Neural cell (in vitro differentiated cells): ENCODE measurements around the gene PCMTD2. TPM values are rescaled to one million over a fixed set of nuclear protein-coding genes. Genes with fewer than 3 reads are reported as not detected.

Experiments
- H2AFZ ChIP-seq: fragments of 200-600, 300-800 bp; sonication (generic), shearing (Covaris generic); 2 replicates; pipeline ENCODE4 v1.6.0; 2014; ENCODE audit warnings: low read depth, mild to moderate bottlenecking, antibody characterized with exemption, low read length, moderate library complexity
- H3F3A ChIP-seq: fragments of 200-600 bp; shearing (Covaris generic); 2 replicates; pipeline ENCODE4 v1.6.1; 2016; ENCODE audit warnings: mild to moderate bottlenecking, moderate library complexity, mixed read lengths, antibody characterized with exemption, low read length; ENCODE audit not compliant: insufficient read depth, poor library complexity, severe bottlenecking
- H3K27ac ChIP-seq: fragments of 200-600, 300-800 bp; sonication (generic), shearing (Covaris generic); 2 replicates; pipeline ENCODE4 v1.5.1; 2014; ENCODE audit warnings: mild to moderate bottlenecking, low read length, moderate library complexity
- H3K27me3 ChIP-seq: fragments of 300-800, 200-600 bp; sonication (generic), shearing (Covaris generic); 2 replicates; pipeline ENCODE4 v1.6.0; 2014; ENCODE audit warnings: mild to moderate bottlenecking, low read depth, low read length, moderate library complexity; ENCODE audit not compliant: insufficient read depth
- H3K36me3 ChIP-seq: fragments of 300-800, 200-600 bp; sonication (generic), shearing (Covaris generic); 2 replicates; pipeline ENCODE4 v1.5.1; 2014; ENCODE audit warnings: mild to moderate bottlenecking, antibody characterized with exemption, low read length, moderate library complexity; ENCODE audit not compliant: insufficient read depth
- H3K4me2 ChIP-seq: fragments of 300-800, 200-600 bp; sonication (generic), shearing (Covaris generic); 2 replicates; pipeline ENCODE4 v1.6.0; 2014; ENCODE audit warnings: mild to moderate bottlenecking, low read length
- H3K4me3 ChIP-seq: fragments of 300-800, 200-600 bp; sonication (generic), shearing (Covaris generic); 2 replicates; pipeline ENCODE4 v1.5.1; 2014; ENCODE audit warnings: mild to moderate bottlenecking, low read length, moderate library complexity
- H3K79me2 ChIP-seq: fragments of 200-600 bp; shearing (Covaris generic); replicated peaks from 2 replicates; pipeline ENCODE4 v1.6.0; 2014; ENCODE audit warnings: mild to moderate bottlenecking, low read length, moderate library complexity; ENCODE audit not compliant: insufficient read depth
- H3K9ac ChIP-seq: fragments of 300-800, 200-600 bp; sonication (generic), shearing (Covaris generic); 2 replicates; pipeline ENCODE4 v1.6.1; 2016; ENCODE audit warnings: mild to moderate bottlenecking, low read length, mixed read lengths
- H3K9me2 ChIP-seq: fragments of 200-600 bp; shearing (Covaris generic); 2 replicates; pipeline ENCODE4 v1.6.1; 2016; ENCODE audit warnings: mild to moderate bottlenecking, low read length, mixed read lengths; ENCODE audit not compliant: insufficient read depth
- H3K9me3 ChIP-seq: fragments of 200-600, 300-800 bp; sonication (generic), shearing (Covaris generic); 2 replicates; pipeline ENCODE4 v1.6.1; 2016; ENCODE audit warnings: mild to moderate bottlenecking, mixed run types, low read length, moderate library complexity, mixed read lengths
- H4K20me1 ChIP-seq: fragments of 200-600 bp; shearing (Covaris generic); 2 replicates; pipeline ENCODE4 v1.6.1; 2016; ENCODE audit warnings: mild to moderate bottlenecking, mixed run types; ENCODE audit not compliant: insufficient read depth
- EP300 ChIP-seq: fragments of 450-650 bp; conservative IDR thresholded peaks from 2 replicates; pipeline ENCODE4 v1.6.1; 2014; ENCODE audit warnings: antibody characterized with exemption, mild to moderate bottlenecking, moderate library complexity; ENCODE audit not compliant: poor library complexity, severe bottlenecking
- EZH2 ChIP-seq: fragments of 200-600, 300-800 bp; shearing (Covaris generic), sonication (generic); IDR thresholded peaks from 2 replicates; pipeline ENCODE4 v1.6.1; 2014; ENCODE audit warnings: antibody characterized with exemption, low read length, borderline replicate concordance, mild to moderate bottlenecking; ENCODE audit not compliant: insufficient read depth, poor library complexity, severe bottlenecking
- MXI1 ChIP-seq: fragments of 450-650 bp; conservative IDR thresholded peaks from 2 replicates; pipeline ENCODE4 v1.6.1; 2014; ENCODE audit warnings: antibody characterized with exemption, mild to moderate bottlenecking; ENCODE audit not compliant: poor library complexity, severe bottlenecking
- POLR2AphosphoS5 ChIP-seq: IDR thresholded peaks from 2 replicates; pipeline ENCODE4 v1.6.1; 2012
- RAD21 ChIP-seq: fragments of 450-650 bp; conservative IDR thresholded peaks from 2 replicates; pipeline ENCODE4 v1.6.1; 2014; ENCODE audit warnings: antibody characterized with exemption, mild to moderate bottlenecking, moderate library complexity
- SMC3 ChIP-seq: fragments of 450-650 bp; conservative IDR thresholded peaks from 2 replicates; pipeline ENCODE4 v1.6.1; 2014; ENCODE audit warnings: antibody characterized with exemption, mild to moderate bottlenecking, moderate library complexity; ENCODE audit not compliant: poor library complexity
- TAF1 ChIP-seq: IDR thresholded peaks from 2 replicates; pipeline ENCODE4 v1.6.1; 2012; ENCODE audit warnings: low read depth
- polyA plus RNA-seq: library from polyadenylated mRNA; depleted of rRNA; stranded (reverse); fragments of >200 nt; gene quantifications from 2 replicates; pipeline ENCODE4 v1.2.3, GENCODE V29; 2014
- TF ChIP-seq, protein P1 (sequence below): IDR thresholded peaks from 2 replicates; pipeline ENCODE4 v1.6.1; 2012; ENCODE audit warnings: borderline replicate concordance
- TF ChIP-seq, protein P2 (sequence below): fragments of 450-650 bp; IDR thresholded peaks from 2 replicates; pipeline ENCODE4 v1.5.1; 2014; ENCODE audit warnings: antibody characterized with exemption, mild to moderate bottlenecking, moderate library complexity; ENCODE audit not compliant: poor library complexity, severe bottlenecking

PCMTD2 gene
- polyA plus RNA-seq, 1 donor from 2014 or later, result 270 TPM

DNA sequence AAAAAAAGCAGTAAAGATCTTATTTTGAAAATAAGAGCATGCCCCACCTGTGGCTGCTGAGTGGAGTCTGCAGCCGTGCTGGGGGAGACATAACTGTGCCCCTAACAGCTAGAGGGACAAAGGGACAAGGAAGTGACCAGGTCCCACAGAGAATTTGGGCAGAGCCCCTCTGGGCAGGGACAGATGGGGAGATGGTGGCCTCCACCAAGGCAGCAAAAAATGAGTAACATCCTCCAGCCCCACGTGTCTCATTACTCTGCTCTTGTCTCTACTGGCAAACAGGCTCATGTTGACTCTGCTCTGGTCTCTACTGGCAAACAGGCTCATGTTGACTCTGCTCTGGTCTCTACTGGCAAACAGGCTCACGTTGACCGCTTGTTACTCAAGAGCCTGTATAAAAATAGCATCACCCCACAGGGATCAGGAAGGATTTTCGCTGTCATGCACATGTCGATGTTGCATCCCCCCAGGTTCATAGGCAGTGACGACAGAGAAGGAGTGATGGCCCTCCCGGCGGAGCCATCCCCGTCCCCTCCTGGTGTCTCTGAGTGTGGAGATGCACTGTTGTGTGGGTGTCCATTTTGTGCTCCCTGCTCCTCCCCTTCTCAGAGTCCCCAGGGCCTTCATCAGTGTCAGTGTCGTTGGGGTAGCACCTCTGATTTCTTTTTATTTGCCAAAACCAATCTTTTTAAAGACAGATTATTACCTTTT is 17.3 kb upstream of the PCMTD2 start:
- Histone ChIP-seq H3K4me3 (no peak overlapping the region), H3K9ac (no peak overlapping the region), H3K9me3 (no peaks in the 10 kb centered on the region), H3K27me3 (no peaks in the 10 kb centered on the region), H3K36me3 (peaks cover 9% of the 10 kb centered on the region), H2AFZ (no peak overlapping the region), H3K79me2 (no peaks in the 10 kb centered on the region), H3K4me2 (no peak overlapping the region), H3F3A (no peaks in the 10 kb centered on the region), H3K9me2 (no peaks in the 10 kb centered on the region), H4K20me1 (no peaks in the 10 kb centered on the region), H3K27ac (no peak overlapping the region)
- TF ChIP-seq MXI1 (no peak), TAF1 (no peak), EZH2 (no peak), POLR2AphosphoS5 (no peak), SMC3 (no peak), EP300 (no peak), RAD21 (no peak)
- TF ChIP-seq, protein P1, sequence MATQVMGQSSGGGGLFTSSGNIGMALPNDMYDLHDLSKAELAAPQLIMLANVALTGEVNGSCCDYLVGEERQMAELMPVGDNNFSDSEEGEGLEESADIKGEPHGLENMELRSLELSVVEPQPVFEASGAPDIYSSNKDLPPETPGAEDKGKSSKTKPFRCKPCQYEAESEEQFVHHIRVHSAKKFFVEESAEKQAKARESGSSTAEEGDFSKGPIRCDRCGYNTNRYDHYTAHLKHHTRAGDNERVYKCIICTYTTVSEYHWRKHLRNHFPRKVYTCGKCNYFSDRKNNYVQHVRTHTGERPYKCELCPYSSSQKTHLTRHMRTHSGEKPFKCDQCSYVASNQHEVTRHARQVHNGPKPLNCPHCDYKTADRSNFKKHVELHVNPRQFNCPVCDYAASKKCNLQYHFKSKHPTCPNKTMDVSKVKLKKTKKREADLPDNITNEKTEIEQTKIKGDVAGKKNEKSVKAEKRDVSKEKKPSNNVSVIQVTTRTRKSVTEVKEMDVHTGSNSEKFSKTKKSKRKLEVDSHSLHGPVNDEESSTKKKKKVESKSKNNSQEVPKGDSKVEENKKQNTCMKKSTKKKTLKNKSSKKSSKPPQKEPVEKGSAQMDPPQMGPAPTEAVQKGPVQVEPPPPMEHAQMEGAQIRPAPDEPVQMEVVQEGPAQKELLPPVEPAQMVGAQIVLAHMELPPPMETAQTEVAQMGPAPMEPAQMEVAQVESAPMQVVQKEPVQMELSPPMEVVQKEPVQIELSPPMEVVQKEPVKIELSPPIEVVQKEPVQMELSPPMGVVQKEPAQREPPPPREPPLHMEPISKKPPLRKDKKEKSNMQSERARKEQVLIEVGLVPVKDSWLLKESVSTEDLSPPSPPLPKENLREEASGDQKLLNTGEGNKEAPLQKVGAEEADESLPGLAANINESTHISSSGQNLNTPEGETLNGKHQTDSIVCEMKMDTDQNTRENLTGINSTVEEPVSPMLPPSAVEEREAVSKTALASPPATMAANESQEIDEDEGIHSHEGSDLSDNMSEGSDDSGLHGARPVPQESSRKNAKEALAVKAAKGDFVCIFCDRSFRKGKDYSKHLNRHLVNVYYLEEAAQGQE, result no peak
- TF ChIP-seq, protein P2, sequence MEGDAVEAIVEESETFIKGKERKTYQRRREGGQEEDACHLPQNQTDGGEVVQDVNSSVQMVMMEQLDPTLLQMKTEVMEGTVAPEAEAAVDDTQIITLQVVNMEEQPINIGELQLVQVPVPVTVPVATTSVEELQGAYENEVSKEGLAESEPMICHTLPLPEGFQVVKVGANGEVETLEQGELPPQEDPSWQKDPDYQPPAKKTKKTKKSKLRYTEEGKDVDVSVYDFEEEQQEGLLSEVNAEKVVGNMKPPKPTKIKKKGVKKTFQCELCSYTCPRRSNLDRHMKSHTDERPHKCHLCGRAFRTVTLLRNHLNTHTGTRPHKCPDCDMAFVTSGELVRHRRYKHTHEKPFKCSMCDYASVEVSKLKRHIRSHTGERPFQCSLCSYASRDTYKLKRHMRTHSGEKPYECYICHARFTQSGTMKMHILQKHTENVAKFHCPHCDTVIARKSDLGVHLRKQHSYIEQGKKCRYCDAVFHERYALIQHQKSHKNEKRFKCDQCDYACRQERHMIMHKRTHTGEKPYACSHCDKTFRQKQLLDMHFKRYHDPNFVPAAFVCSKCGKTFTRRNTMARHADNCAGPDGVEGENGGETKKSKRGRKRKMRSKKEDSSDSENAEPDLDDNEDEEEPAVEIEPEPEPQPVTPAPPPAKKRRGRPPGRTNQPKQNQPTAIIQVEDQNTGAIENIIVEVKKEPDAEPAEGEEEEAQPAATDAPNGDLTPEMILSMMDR, result no peak

DNA sequence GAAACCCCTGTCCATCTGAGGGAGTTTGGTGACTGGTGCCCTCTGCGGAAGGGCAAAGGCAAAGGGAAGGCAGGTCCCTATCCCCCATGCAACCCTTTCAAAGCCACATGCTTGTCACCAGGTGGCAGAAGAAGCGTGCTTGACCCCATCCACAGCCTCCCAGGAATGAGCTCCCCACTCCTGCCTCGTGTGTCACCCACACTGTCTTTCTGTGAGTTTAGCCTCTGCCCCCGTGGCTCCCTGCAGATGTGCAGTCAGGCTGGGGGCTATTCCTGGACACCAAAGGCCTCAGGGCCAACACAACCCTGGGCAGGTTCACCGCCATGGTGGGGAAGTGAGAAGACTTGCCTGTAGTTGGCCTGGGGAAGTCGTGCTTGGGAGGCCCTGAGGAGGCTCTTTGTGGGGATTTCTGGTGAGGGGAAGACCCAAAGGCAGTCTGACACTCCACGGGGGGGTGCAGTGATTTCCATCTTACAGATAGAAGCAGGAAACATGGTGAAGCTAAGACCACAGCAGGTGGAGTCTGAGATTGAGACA is 16.6 kb upstream of the PCMTD2 start:
- Histone ChIP-seq H3K79me2 (no peaks in the 10 kb centered on the region), H3K27ac (no peak overlapping the region), H3K36me3 (peaks cover 9% of the 10 kb centered on the region), H3K27me3 (no peaks in the 10 kb centered on the region), H3K9me3 (no peaks in the 10 kb centered on the region), H3K4me2 (no peak overlapping the region), H3F3A (no peaks in the 10 kb centered on the region), H3K9ac (no peak overlapping the region), H2AFZ (no peak overlapping the region), H3K9me2 (no peaks in the 10 kb centered on the region), H3K4me3 (no peak overlapping the region), H4K20me1 (no peaks in the 10 kb centered on the region)
- TF ChIP-seq, protein P1, result no peak
- TF ChIP-seq SMC3, result no peak
